Central memory CD4-positive, alpha-beta T cell (primary cell): Measurements from ENCODE around the gene SPEM2.

Experiments used
- DNase-seq: peaks from one replicate; pipeline ENCODE4 v3.0.0; 2022

Gene SPEM2

DNA sequence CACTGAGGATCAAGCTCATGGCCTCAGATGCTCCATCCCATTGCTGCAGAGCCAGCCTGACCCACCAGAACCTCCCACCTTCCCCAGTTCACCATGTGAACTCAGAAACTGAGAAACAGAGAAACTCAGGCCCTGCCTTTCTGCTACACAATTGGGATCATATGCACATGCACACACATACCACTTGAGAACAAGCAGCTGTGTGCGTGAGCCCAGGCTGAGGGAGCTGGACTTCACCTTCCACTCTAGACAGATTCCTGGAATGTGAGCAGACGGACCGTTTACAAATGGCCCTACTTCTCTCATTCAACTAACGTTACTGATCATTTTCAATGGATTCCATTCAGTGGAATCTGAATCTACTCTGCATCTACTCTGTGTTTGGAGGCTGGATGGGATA is 1.7 kb upstream of the SPEM2 start:
- DNase-seq = no peak

DNA sequence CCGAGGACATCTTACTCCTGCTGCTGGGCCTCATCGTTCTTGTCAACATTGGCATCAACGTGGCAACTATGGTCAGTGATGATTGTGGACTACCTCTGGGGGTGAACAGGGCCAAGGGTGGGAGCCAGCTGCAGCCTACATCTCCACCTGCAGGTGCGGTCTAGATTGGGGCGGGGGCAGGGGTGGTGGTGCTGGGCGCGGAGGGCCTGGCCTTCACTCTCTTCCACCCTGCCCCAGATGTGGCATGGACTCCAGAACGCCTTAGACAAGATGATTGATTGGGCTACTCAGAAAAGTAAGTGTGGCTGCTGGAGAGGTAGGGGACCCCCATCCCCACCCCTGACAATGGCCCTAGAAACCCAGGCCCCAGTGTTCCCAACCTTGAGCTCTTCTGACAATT is 340 bp downstream of the SPEM2 start:
- DNase-seq = no peak

DNA sequence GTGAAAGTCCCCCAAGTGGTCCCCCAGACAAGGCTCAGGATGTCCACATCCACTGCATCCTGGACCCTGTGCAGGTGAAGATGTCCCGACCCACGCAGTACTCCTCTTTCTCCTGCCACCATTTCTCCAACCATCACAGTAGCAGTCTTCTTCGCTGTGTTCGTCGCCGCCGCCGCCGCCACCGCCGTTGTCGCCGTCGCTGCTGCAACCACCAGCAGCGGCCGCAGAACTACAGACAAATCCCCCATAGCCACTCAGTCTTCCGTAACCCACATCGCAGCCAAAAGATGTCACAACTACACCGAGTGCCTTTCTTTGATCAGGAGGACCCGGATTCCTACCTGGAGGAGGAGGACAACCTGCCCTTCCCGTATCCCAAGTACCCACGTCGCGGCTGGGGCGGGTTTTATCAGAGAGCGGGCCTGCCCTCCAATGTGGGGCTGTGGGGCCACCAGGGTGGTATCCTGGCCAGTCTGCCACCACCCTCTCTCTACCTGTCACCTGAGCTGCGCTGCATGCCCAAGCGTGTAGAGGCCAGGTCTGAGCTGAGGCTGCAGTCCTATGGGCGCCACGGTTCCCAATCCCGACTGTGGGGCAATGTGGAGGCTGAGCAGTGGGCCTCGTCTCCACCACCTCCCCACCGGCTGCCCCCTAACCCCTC is 917 bp downstream of the SPEM2 start:
- DNase-seq = no peak

DNA sequence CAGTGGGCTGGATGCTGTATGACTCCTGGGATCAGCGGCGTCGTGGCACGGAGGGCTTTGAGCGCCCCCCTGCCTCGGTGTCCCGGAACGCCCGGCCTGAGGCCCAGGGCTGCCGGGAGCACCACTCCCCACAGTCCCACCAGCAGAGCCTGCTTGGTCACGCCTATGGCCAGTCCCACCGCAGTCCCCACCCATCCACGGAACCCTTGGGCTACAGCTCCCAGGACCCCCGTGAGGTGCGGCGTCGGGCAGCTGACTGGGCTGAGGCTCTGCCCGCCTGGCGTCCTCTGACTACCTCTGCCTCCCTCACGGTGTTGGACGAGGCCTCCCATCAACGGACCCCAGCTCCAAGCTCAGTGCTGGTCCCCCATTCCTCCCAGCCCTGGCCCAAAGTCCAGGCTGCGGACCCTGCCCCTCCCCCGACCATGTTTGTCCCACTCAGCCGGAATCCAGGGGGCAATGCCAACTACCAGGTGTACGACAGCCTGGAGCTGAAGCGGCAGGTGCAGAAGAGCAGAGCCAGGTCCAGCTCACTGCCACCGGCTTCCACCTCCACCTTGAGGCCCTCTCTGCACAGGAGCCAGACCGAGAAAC is 1.6 kb downstream of the SPEM2 start:
- DNase-seq = no peak

DNA sequence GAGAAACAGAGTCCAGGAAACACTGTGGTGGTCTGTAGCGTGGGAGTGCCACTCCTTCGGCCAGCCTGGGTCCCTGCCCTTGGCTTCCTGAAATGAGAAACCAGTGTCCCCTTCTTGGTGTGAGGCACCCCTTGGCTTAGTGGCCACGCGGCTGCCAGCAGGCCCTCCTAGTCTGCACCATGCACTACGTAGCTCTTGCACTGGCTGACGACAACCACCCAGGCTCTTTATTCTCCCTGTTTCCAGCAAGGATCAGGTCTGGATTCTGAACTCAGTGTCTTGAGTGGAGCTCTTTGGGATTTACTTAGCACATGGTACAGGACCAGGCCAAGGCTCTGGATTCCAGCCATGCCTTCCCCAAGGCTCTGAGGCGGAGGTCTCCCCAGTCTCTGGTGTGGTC is 2.1 kb downstream of the SPEM2 start:
- no peak for DNase-seq

DNA sequence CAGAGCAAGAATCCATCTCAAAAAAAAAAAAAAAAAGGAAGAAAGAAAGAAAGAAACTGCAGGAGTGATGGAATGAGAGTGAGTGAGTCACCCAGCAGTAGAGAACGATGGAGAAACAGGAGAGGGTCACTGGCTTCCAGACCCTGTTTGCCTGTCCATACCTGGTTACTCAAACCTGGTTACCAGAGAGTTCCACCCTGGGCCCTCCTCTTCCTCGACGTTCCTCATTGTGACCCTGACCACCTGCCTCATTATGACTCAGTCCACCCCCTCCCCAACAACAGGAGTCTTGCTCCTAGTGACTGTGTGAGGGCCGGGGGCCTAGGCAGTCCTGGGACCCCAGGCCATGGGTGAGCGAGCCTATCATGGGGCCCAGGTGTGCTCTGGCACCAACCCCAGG is 3.1 kb downstream of the SPEM2 start, which contains the start of gene SPEM3:
TSS of gene SPEM3 (plus strand) at position 301 of the 400 bp plus-strand sequence. CDS start at position 347, 46 bp downstream.
- DNase-seq = no peak

DNA sequence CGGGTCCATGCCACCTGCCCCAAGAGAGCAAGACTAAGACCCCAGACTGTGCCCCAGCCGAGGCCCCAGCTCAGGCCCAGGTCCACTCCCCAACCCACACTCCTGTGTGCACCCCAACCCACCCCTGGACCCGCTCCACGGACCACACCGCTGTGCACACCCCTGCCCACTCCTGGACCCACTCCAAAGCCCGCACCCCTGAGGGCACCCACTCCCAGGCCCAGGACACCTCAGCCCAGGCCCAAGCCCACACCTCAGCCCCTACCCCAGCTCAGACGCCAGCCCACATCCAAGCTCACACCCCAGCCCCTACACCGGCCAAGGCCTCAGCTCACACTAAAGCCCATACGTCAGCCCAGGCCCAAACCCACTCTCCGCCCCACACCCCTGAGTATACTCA is 4.3 kb downstream of the SPEM2 start:
- DNase-seq = no peak

DNA sequence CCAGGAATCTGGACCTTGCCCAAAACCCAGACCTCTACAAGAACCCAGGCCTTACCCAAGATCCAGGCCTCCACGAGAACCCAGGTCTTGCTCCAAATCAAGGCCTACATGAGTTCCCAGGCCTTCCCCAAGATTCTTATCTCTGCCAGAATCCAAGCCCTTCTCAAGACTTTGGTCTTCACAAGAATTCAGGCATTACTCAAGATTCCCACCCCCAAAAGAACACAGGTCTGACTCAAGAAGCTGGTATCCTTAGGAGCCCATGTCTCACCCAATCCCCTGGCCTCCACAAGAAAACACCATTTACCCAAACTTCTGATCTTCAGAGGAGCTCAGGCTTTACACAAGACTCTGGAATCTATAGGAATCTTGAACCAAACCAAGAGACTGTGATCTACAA is 5.8 kb downstream of the SPEM2 start:
- no peak for DNase-seq

DNA sequence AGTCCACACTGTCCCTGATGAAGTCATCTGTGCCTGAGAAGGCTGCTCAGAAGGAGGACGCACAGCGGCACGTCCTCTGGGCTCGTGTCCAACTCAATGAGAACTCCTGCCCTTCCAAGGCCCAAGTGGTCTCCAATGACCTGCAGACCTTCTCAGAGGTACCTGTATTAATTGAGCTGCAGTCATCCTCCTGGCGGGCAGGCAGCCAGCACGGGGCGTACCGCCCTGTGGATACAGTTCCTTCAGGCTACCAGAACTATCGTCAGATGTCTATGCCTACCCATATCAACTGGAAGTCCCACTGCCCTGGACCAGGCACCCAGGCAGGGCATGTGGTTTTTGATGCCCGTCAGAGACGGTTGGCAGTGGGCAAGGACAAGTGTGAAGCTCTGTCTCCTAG is 6.9 kb downstream of the SPEM2 start:
- DNase-seq = no peak

DNA sequence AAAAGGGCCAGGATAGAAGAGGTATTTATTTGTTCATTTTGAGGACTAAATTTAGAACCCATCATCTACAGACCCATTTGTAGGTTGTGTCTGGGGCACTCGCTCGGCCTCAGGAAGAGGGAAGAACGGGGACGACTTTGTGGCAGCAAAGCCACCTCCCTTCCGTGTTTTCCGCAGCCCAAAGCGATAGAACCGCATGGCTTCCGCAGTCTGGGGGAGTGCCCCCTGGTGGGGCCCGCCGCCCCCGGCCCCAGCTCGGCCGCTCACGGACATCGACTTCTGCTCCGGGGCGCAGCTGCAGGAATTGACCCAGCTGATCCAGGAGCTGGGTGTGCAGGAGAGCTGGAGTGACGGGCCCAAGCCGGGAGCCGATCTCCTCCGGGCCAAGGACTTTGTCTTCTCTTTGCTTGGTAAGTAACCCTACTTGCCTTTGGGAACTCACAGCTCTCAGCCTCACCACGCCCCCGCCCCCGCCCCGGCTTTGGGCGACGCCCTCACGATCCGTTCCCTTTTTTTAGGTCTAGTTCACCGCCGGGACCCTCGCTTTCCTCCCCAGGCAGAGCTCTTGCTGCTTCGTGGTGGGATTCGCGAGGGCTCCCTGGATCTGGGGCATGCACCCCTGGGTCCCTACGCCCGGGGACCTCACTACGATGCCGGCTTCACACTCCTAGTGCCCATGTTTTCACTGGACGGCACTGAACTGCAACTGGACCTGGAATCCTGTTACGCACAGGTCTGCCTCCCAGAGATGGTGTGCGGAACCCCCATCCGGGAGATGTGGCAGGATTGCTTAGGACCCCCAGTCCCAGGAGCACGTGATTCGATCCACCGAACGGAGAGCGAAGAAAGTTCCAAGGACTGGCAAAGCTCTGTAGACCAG is 10.5 kb downstream of the SPEM2 start:
- peak; percentile 72 for DNase-seq

DNA sequence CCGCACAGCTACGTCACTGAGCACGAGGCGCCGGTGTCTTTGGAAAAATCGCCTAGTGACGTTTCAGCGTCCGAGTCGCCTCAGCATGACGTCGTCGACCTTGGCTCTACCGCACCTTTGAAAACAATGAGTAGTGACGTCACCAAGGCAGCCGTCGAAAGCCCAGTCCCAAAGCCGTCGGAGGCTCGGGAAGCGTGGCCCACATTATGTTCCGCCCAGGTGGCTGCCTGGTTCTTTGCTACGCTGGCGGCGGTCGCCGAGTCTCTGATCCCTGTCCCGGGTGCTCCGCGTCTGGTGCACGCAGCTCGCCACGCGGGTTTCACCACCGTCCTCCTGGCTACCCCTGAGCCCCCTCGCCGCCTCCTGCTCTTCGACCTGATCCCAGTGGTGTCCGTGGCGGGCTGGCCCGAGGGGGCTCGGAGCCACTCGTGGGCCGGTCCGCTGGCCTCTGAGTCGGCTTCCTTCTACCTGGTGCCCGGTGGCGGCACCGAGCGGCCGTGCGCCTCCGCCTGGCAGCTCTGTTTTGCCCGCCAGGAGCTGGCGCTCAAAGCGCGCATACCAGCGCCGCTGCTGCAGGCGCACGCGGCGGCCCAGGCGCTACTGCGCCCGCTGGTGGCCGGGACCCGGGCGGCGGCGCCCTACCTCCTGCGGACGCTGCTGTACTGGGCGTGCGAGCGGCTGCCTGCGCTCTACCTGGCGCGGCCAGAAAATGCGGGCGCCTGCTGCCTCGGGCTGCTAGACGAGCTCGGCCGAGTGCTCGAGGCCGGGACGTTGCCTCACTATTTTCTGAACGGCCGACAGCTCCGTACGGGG is 11.3 kb downstream of the SPEM2 start:
- peak; percentile 80 for DNase-seq

DNA sequence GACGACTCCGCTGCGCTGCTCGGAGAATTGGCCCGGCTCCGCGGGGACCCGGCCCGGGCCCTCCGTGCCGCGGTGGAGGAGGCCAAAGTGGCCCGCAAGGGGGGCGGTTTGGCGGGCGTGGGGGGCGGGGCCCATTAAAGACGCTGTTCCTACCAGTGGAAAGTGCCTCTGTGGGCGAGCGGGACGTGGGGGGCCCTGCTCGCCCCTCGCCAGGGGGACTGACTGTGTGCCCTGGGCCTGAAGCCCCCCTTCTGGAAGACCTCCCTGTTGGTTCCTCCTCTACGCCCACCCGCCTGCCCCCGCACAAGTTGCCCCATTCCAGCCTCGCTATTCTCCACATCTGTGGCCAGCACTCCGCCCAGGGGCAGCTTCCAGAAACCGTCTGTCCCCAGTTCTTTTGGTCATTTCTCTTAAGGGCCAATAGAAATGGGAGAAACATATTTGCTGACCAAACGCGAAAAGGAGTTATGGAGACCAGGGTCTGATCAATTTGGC is 12.0 kb downstream of the SPEM2 start:
- DNase-seq = no peak

DNA sequence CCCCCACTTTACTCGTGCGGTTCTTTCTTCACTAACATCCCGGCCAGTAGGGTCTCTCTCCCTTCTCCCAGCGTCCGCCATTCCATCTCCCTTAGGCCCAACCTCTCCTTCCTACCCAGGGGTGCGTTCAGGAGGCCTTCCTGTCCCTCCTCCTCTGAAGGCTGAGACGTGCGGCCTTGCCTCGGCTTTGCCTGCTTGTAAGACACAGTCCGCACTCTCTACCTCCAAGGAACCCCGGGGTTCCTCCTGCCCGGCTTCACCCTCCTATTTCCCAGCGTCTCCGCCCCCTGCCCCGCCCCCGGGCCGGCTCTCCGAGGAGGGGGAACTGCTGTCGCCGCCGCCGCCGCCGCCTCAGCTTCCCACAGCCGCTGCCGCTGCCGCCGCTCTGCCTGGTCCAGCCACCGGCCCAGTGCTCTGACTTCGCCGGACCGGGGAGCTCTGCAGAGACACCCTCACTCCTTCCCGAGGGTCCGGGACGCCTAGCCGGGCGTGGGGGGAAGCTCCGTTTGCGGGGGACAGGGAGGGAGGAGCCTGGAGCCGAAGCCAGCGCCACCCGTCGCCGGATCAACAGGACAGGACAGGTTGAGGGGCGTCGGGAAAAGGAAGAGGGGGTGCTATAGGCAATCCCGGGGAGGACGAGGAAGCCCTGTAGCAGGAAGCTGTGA is 12.7 kb downstream of the SPEM2 start:
- peak; percentile 35 for DNase-seq

DNA sequence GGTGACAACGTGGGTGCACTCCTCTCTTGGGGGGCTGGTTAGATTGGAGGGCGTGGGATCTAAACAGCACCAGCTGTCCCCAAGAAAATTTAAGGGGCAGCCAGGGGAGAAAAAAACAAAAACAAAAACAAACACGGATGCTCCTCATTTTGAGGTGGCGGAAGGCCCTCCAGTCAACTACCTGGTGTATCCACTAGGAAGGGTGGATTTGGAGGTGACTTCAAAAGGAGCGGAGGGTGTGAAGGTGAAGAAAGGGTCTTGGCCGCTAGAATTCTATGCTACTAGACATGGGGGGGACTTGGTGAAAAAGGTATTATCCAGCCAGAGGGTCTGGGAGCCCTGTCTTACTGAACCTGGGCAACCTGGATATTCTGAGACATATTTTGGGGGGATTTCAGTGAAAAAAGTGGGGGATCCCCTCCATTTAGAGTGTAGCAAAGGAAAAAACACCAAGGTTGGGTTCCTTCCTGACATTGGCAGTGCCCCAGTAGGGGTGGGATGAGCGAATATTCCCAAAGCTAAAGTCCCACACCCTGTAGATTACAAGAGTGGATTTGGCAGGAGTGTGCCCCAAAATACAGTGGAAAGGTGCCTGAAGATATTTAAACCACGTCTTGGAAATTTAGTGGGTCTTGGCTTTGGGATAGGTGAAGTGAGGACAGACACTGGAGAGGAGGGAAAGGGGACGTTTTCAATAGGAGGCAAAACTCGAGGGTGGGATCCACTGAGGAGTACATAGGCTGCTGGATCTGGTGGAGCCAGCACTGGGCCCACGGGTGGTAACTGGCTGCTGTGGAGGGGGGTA is 13.4 kb downstream of the SPEM2 start:
- DNase-seq = no peak

DNA sequence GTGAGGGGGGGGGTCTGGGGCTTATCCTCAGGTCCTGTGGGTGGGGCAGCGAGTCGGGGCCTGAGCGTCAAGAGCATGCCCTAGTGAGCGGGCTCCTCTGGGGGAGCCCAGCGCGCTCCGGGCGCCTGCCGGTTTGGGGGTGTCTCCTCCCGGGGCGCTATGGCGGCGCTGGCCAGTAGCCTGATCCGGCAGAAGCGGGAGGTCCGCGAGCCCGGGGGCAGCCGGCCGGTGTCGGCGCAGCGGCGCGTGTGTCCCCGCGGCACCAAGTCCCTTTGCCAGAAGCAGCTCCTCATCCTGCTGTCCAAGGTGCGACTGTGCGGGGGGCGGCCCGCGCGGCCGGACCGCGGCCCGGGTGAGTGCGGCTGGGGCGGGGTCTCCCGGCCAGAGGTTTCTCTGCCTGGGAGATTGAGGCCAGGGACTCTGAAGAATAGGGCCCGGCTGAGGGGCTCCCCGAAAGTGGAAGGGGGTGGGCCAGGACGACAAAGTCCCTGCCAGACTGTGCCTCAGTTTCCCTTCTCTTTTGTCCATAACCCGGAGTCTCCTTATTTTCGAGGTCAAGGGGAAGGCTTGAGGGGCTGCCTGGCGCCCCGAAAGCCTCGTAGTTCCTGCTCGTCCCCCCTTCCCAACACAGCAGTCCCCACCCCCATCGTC is 14.2 kb downstream of the SPEM2 start, which contains the start of gene FGF11:
TSS of gene FGF11 (plus strand) at position 51 of the 651 bp plus-strand sequence. CDS start at position 160, 109 bp downstream.
- no peak for DNase-seq

DNA sequence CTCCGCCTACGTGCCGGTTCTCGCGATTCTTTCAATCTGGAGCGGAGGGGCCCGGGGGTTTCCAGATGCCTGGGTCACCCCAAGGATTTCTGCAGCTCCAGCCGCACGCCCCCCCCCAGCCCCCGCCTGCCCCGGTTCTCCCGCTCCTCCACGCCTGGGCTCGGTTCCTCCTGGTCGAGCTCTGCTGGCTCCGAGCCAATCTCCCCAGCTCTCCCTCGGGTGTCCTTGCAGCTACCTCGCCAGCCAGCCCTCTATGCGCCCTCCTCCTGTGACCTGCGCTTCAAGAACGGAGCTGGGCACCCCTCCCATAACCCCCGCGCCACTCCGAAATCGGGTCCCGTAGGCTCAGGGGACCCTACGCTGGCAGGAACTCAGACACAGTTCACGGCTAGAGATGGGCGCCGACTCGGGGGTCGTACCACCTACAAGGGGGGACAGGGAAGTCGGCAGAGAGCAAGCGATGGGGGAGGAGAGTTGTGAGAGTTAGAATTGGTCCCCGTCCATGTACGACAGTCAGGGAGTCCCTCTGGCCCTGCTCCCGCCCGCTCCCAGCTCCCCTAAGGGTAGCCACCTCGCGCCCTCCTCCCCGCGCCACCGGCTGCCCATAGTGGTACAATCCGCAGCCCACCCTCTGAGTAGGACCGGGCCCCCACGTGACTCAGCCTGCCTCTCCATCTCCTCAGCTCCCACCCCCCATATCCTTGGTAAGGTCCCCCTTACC is 14.9 kb downstream of the SPEM2 start:
- DNase-seq = peak; percentile 15

DNA sequence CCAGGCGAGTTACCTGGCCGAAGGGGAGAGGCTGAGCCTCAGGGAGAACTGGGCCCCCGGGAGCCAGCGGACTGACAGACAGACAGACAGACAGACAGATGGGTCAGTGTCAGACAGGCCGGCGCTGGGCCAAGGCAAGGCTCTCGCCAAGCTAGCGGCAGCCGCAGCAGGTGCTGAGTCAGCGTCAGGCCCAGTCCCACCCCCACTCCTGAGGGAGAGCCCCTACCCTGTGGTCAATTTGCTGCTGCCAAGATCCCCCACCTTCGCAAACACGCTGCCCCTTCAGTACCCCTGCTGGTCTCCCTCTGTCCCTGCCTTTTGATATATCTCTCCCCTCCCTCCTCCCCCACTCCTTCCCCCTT is 15.4 kb downstream of the SPEM2 start:
- no peak for DNase-seq

DNA sequence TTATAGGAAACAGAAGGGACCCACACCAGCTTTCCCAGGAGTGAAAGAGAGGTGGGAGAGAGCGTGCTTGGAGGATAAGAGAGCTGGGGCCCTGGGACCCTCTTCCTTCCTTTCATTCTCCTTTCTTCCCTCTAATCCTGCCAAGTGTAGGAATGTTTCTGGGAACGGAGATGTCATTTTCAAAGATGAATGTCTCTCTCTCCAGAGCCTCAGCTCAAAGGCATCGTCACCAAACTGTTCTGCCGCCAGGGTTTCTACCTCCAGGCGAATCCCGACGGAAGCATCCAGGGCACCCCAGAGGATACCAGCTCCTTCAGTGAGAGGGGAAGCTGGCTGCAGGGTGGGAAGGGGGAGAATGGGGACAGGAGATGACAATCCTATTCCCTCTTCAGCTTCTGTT is 15.8 kb downstream of the SPEM2 start:
- DNase-seq = no peak

DNA sequence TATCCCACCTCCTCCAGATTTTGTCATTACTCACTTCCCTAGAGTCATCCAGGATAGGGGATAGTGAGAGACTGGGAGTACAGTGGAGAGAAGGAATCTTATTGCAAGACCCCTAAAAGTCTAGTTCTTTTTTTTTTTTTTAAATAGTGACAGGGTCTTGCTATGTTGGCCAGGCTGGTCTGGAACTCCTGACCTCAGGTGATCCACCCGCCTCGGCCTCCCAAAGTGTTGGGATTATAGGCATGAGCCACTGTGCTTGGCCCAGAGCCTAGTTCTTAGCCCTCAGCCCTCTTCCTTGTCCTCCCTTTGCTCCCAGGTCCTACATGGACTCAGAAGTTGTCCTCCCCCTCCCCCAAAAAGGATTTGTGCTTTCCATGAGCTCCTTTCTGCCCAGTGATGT is 16.7 kb downstream of the SPEM2 start:
- DNase-seq = no peak
